OCI-LY1 (cell line): Measurements from ENCODE around the gene SKOR2.

Experiments used
- H2AFZ ChIP-seq: fragments of 200-600 bp; sonication (generic), shearing (Covaris generic); 2 replicates; pipeline ENCODE4 v1.6.0; 2014; ENCODE audit warnings: antibody characterized with exemption, mild to moderate bottlenecking, low read length
- H3F3A ChIP-seq: fragments of 200-600 bp; sonication (generic), shearing (Covaris generic); 2 replicates; pipeline ENCODE4 v1.6.0; 2014; ENCODE audit warnings: mild to moderate bottlenecking, antibody characterized with exemption, low read length, moderate library complexity; ENCODE audit not compliant: insufficient read depth
- H3K27ac ChIP-seq: fragments of 200-600 bp; sonication (generic); 2 replicates; pipeline ENCODE4 v1.5.1; 2014; ENCODE audit warnings: low read length, mixed run types, mild to moderate bottlenecking, low read depth; ENCODE audit not compliant: poor library complexity, severe bottlenecking
- H3K27me3 ChIP-seq: fragments of 200-600 bp; sonication (generic); 2 replicates; pipeline ENCODE4 v1.6.0; 2014; ENCODE audit warnings: antibody characterized with exemption, mild to moderate bottlenecking, low read length, moderate library complexity; ENCODE audit not compliant: insufficient read depth
- H3K36me3 ChIP-seq: fragments of 200-600 bp; sonication (generic); 2 replicates; pipeline ENCODE4 v1.6.1; 2014; ENCODE audit warnings: mild to moderate bottlenecking, antibody characterized with exemption, low read length, moderate library complexity, mixed read lengths; ENCODE audit not compliant: insufficient read depth
- H3K4me1 ChIP-seq: fragments of 200-600 bp; sonication (generic); 2 replicates; pipeline ENCODE4 v1.5.1; 2014; ENCODE audit warnings: mild to moderate bottlenecking, low read length, moderate library complexity; ENCODE audit not compliant: insufficient read depth, severe bottlenecking
- H3K4me2 ChIP-seq: fragments of 200-600 bp; sonication (generic), shearing (Covaris generic); 2 replicates; pipeline ENCODE4 v1.6.1; 2014; ENCODE audit warnings: low read length
- H3K4me3 ChIP-seq: fragments of 200-600 bp; sonication (generic); 2 replicates; pipeline ENCODE4 v1.5.1; 2014; ENCODE audit warnings: low read length, low read depth, mild to moderate bottlenecking, mixed read lengths; ENCODE audit not compliant: poor library complexity, severe bottlenecking
- H3K79me2 ChIP-seq: fragments of 200-600 bp; shearing (Covaris generic); 2 replicates; pipeline ENCODE4 v1.6.1; 2016; ENCODE audit warnings: mixed run types, low read length, mixed read lengths; ENCODE audit not compliant: insufficient read depth
- H3K9ac ChIP-seq: fragments of 200-600 bp; sonication (generic), shearing (Covaris generic); 2 replicates; pipeline ENCODE4 v1.6.1; 2014; ENCODE audit warnings: mild to moderate bottlenecking, low read length, mixed read lengths
- H3K9me2 ChIP-seq: fragments of 200-600 bp; sonication (generic), shearing (Covaris generic); 2 replicates; pipeline ENCODE4 v1.6.1; 2014; ENCODE audit warnings: low read depth, mild to moderate bottlenecking, low read length, mixed read lengths
- H3K9me3 ChIP-seq: fragments of 200-600 bp; shearing (Covaris generic); 2 replicates; pipeline ENCODE4 v1.6.1; 2014; ENCODE audit warnings: low read length, mixed read lengths
- H4K20me1 ChIP-seq: fragments of 200-600 bp; sonication (generic), shearing (Covaris generic); 2 replicates; pipeline ENCODE4 v1.6.0; 2016; ENCODE audit warnings: mild to moderate bottlenecking, low read length; ENCODE audit not compliant: insufficient read depth
- EZH2 ChIP-seq: fragments of 200-600 bp; sonication (generic), shearing (Covaris generic); IDR thresholded peaks from 2 replicates; pipeline ENCODE4 v1.8.0; 2017; ENCODE audit warnings: borderline replicate concordance, mixed run types, mild to moderate bottlenecking, antibody characterized with exemption, low read length, moderate library complexity, mixed read lengths
- TF ChIP-seq, protein P1 (sequence below): fragments of 200-600 bp; sonication (generic), shearing (Covaris generic); IDR thresholded peaks from 2 replicates; pipeline ENCODE4 v1.5.1; 2017; ENCODE audit warnings: mild to moderate bottlenecking, antibody characterized with exemption, low read length, moderate library complexity, mixed read lengths

Gene SKOR2

DNA sequence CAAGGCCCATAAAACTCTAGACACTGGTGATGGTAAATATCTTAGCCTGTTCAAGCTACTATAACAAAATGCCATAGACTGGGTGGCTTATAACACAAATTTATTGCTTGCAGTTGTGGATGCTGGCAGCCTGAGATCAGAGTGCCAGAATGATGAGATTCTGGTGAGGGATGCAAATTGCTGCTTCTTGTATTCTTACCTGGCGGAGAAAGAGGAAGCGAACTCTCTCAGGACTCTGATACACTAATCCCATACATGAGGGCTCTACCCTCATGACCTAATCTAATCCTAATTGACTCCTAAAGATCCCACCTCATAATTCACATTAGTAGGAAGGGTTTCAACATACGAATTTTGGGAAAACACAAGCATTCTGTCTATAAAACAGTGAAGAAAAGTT lies 70.7 kb downstream of the SKOR2 start:
- no peak overlapping the region for H2AFZ ChIP-seq
- H3K4me2 ChIP-seq: no peak overlapping the region
- H3F3A ChIP-seq: no peaks in the 10 kb centered on the region
- H3K4me3 ChIP-seq: no peak overlapping the region
- H3K36me3 ChIP-seq: no peaks in the 10 kb centered on the region
- 0 out of 2 replicates have a peak, but pooled peaks cover 2% of the 10 kb centered on the region for H3K79me2 ChIP-seq
- no peak overlapping the region for H3K27ac ChIP-seq
- H3K9me2 ChIP-seq: no peaks in the 10 kb centered on the region
- H3K4me1 ChIP-seq: no peaks in the 10 kb centered on the region
- no peaks in the 10 kb centered on the region for H4K20me1 ChIP-seq
- no peak for TF ChIP-seq EZH2
- H3K9ac ChIP-seq: no peak overlapping the region
- no peaks in the 10 kb centered on the region for H3K27me3 ChIP-seq
- H3K9me3 ChIP-seq: peaks cover 15% of the 10 kb centered on the region

DNA sequence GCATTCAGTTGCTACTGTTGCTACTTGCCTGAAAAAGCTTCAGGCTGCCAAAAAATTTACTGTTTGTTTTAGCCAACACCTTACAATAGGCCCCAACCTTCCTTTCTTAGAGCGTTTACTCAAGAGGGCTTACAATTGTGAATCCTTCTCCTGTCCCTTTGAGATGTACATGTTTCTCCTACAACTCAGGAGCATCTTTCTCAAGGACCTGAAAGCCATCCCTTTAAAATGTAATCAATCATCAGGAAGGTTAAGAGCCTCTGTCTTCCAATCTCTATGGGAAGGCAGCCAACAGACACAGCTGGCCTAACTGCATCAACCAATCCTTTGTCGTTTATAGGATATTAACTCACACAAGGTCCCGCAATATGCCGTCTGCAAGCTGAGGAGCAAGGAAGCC lies 71.9 kb downstream of the SKOR2 start:
- Histone ChIP-seq H2AFZ (no peak overlapping the region), H3K4me1 (peaks cover 7% of the 10 kb centered on the region), H4K20me1 (no peaks in the 10 kb centered on the region), H3K27ac (no peak overlapping the region), H3K79me2 (peaks cover 12% of the 10 kb centered on the region), H3K27me3 (no peaks in the 10 kb centered on the region), H3K9me3 (peaks cover 7% of the 10 kb centered on the region), H3K9me2 (no peaks in the 10 kb centered on the region), H3K4me3 (no peak overlapping the region), H3F3A (no peaks in the 10 kb centered on the region), H3K36me3 (no peaks in the 10 kb centered on the region), H3K9ac (no peak overlapping the region), H3K4me2 (no peak overlapping the region)
- TF ChIP-seq, protein P1, sequence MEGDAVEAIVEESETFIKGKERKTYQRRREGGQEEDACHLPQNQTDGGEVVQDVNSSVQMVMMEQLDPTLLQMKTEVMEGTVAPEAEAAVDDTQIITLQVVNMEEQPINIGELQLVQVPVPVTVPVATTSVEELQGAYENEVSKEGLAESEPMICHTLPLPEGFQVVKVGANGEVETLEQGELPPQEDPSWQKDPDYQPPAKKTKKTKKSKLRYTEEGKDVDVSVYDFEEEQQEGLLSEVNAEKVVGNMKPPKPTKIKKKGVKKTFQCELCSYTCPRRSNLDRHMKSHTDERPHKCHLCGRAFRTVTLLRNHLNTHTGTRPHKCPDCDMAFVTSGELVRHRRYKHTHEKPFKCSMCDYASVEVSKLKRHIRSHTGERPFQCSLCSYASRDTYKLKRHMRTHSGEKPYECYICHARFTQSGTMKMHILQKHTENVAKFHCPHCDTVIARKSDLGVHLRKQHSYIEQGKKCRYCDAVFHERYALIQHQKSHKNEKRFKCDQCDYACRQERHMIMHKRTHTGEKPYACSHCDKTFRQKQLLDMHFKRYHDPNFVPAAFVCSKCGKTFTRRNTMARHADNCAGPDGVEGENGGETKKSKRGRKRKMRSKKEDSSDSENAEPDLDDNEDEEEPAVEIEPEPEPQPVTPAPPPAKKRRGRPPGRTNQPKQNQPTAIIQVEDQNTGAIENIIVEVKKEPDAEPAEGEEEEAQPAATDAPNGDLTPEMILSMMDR: no peak
- TF ChIP-seq EZH2: no peak

DNA sequence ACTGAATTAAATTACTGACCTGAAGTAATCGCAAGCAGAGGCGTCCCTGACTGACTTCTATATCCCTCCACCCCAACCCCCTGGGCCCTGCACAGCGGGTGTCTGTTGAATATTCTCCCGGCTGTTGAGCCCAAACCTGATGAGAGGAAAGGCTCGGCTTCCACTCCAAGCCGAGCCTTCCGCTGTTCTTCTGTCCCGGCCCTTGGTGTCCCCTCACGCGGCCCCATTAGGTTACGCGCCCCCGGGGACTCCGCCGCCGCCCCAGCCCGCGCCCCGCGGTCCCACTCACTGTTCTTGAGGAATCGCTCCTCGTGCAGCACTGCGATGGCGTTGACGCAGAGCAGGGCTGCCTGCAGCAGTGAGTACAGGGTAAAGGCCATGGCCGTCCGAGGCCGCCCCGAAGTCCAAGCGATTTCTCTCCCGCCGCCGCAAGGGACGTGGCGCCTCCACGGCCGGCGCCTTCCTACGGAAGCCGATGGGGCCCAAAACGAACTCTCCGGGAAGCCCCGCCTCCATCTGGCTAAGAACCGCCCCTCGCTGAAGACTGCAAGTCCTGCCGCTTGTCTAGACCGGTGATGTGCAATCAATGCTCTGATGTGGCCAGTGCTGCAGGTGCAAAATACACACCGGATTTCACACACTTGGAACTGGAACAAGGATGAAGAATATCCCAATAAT lies 75.4 kb downstream of the SKOR2 start, which contains the start of gene IER3IP1:
IER3IP1 (minus strand) TSS at position 467 of the 678 bp plus-strand sequence; CDS start at position 380, 87 bp downstream.
- no peaks in the 10 kb centered on the region for H3K9me3 ChIP-seq
- H3K79me2 ChIP-seq: peaks cover 22% of the 10 kb centered on the region
- peak within 1 kb of the TSS; percentile 72 for H3K4me2 ChIP-seq
- peak within 1 kb of the TSS; percentile 19 for H3K27ac ChIP-seq
- H3K4me1 ChIP-seq: peaks cover 14% of the 10 kb centered on the region
- no peaks in the 10 kb centered on the region for H3K27me3 ChIP-seq
- no peaks in the 10 kb centered on the region for H3K36me3 ChIP-seq
- peak within 1 kb of the TSS; percentile 100 for H3K4me3 ChIP-seq
- H4K20me1 ChIP-seq: no peaks in the 10 kb centered on the region
- peak within 1 kb of the TSS; percentile 99 for H2AFZ ChIP-seq
- no peaks in the 10 kb centered on the region for H3F3A ChIP-seq
- peak within 1 kb of the TSS; percentile 100 for H3K9ac ChIP-seq
- TF ChIP-seq, protein P1: peak; percentile 5; the same call in 1 of the 2 replicates
- TF ChIP-seq EZH2: no peak
- H3K9me2 ChIP-seq: no peaks in the 10 kb centered on the region
